OCI-LY1 (cell line): ENCODE data around the gene BTBD3.

ENCODE experiments used
- H2AFZ ChIP-seq: fragments of 200-600 bp; sonication (generic), shearing (Covaris generic); 2 replicates; pipeline ENCODE4 v1.6.0; 2014; ENCODE audit warnings: antibody characterized with exemption, mild to moderate bottlenecking, low read length
- H3F3A ChIP-seq: fragments of 200-600 bp; sonication (generic), shearing (Covaris generic); 2 replicates; pipeline ENCODE4 v1.6.0; 2014; ENCODE audit warnings: mild to moderate bottlenecking, antibody characterized with exemption, low read length, moderate library complexity; ENCODE audit not compliant: insufficient read depth
- H3K27ac ChIP-seq: fragments of 200-600 bp; sonication (generic); 2 replicates; pipeline ENCODE4 v1.5.1; 2014; ENCODE audit warnings: low read length, mixed run types, mild to moderate bottlenecking, low read depth; ENCODE audit not compliant: poor library complexity, severe bottlenecking
- H3K27me3 ChIP-seq: fragments of 200-600 bp; sonication (generic); 2 replicates; pipeline ENCODE4 v1.6.0; 2014; ENCODE audit warnings: antibody characterized with exemption, mild to moderate bottlenecking, low read length, moderate library complexity; ENCODE audit not compliant: insufficient read depth
- H3K36me3 ChIP-seq: fragments of 200-600 bp; sonication (generic); 2 replicates; pipeline ENCODE4 v1.6.1; 2014; ENCODE audit warnings: mild to moderate bottlenecking, antibody characterized with exemption, low read length, moderate library complexity, mixed read lengths; ENCODE audit not compliant: insufficient read depth
- H3K4me1 ChIP-seq: fragments of 200-600 bp; sonication (generic); 2 replicates; pipeline ENCODE4 v1.5.1; 2014; ENCODE audit warnings: mild to moderate bottlenecking, low read length, moderate library complexity; ENCODE audit not compliant: insufficient read depth, severe bottlenecking
- H3K4me2 ChIP-seq: fragments of 200-600 bp; sonication (generic), shearing (Covaris generic); 2 replicates; pipeline ENCODE4 v1.6.1; 2014; ENCODE audit warnings: low read length
- H3K4me3 ChIP-seq: fragments of 200-600 bp; sonication (generic); 2 replicates; pipeline ENCODE4 v1.5.1; 2014; ENCODE audit warnings: low read length, low read depth, mild to moderate bottlenecking, mixed read lengths; ENCODE audit not compliant: poor library complexity, severe bottlenecking
- H3K79me2 ChIP-seq: fragments of 200-600 bp; shearing (Covaris generic); 2 replicates; pipeline ENCODE4 v1.6.1; 2016; ENCODE audit warnings: mixed run types, low read length, mixed read lengths; ENCODE audit not compliant: insufficient read depth
- H3K9ac ChIP-seq: fragments of 200-600 bp; sonication (generic), shearing (Covaris generic); 2 replicates; pipeline ENCODE4 v1.6.1; 2014; ENCODE audit warnings: mild to moderate bottlenecking, low read length, mixed read lengths
- H3K9me2 ChIP-seq: fragments of 200-600 bp; sonication (generic), shearing (Covaris generic); 2 replicates; pipeline ENCODE4 v1.6.1; 2014; ENCODE audit warnings: low read depth, mild to moderate bottlenecking, low read length, mixed read lengths
- H3K9me3 ChIP-seq: fragments of 200-600 bp; shearing (Covaris generic); 2 replicates; pipeline ENCODE4 v1.6.1; 2014; ENCODE audit warnings: low read length, mixed read lengths
- H4K20me1 ChIP-seq: fragments of 200-600 bp; sonication (generic), shearing (Covaris generic); 2 replicates; pipeline ENCODE4 v1.6.0; 2016; ENCODE audit warnings: mild to moderate bottlenecking, low read length; ENCODE audit not compliant: insufficient read depth
- EZH2 ChIP-seq: fragments of 200-600 bp; sonication (generic), shearing (Covaris generic); IDR thresholded peaks from 2 replicates; pipeline ENCODE4 v1.8.0; 2017; ENCODE audit warnings: borderline replicate concordance, mixed run types, mild to moderate bottlenecking, antibody characterized with exemption, low read length, moderate library complexity, mixed read lengths
- TF ChIP-seq, protein P1 (sequence below): fragments of 200-600 bp; sonication (generic), shearing (Covaris generic); IDR thresholded peaks from 2 replicates; pipeline ENCODE4 v1.5.1; 2017; ENCODE audit warnings: mild to moderate bottlenecking, antibody characterized with exemption, low read length, moderate library complexity, mixed read lengths

BTBD3 gene

DNA sequence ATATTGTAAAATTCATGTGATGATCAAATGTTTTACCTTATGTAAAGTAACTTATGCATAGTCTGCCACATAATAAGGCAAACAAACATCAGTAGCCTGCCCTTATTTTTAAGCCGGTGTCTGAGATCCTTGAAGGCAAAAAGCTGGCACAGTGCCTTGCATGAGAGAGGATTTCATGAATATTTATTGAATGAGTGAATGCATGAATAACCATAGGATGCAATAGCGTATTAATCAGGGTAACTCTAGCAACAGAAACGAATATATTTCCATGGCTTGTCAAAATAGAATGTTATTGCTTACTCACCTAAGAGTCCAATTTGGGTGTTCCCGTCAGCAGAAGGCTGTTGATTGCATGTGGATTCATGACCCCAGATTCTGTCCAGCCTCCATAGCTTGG is 34.9 kb downstream of the BTBD3 start:
- Histone ChIP-seq H3K4me2 (no peak overlapping the region), H4K20me1 (no peaks in the 10 kb centered on the region), H3K27me3 (no peaks in the 10 kb centered on the region), H3K4me3 (no peak overlapping the region), H3K4me1 (no peaks in the 10 kb centered on the region), H3K36me3 (no peaks in the 10 kb centered on the region), H3K9ac (no peak overlapping the region), H3K79me2 (no peaks in the 10 kb centered on the region), H3F3A (no peaks in the 10 kb centered on the region), H3K9me2 (no peaks in the 10 kb centered on the region), H3K9me3 (no peaks in the 10 kb centered on the region), H3K27ac (no peak overlapping the region), H2AFZ (no peak overlapping the region)
- no peak for TF ChIP-seq EZH2
- TF ChIP-seq, protein P1, sequence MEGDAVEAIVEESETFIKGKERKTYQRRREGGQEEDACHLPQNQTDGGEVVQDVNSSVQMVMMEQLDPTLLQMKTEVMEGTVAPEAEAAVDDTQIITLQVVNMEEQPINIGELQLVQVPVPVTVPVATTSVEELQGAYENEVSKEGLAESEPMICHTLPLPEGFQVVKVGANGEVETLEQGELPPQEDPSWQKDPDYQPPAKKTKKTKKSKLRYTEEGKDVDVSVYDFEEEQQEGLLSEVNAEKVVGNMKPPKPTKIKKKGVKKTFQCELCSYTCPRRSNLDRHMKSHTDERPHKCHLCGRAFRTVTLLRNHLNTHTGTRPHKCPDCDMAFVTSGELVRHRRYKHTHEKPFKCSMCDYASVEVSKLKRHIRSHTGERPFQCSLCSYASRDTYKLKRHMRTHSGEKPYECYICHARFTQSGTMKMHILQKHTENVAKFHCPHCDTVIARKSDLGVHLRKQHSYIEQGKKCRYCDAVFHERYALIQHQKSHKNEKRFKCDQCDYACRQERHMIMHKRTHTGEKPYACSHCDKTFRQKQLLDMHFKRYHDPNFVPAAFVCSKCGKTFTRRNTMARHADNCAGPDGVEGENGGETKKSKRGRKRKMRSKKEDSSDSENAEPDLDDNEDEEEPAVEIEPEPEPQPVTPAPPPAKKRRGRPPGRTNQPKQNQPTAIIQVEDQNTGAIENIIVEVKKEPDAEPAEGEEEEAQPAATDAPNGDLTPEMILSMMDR = no peak

DNA sequence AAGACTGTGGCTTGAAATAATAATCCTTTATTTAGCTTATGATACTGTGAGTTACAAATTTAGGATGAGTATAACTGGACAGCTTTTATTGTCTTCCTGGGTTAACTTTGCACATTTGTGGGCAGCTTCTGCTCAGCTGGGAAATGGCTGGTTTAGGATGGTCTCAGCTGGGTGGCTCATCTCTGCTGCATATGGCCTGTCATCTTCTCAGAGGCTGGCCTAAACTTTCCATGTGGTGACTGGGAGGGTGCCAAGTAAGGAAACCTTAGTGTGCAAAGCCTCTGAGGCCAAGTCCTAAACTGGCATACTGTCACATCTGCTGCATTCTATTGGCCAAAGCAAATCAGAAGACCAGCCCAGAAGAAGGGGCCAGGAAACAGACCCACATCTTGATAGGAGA is 40.2 kb downstream of the BTBD3 start:
- Histone ChIP-seq H3K9ac (no peak overlapping the region), H3K27ac (no peak overlapping the region), H3K4me2 (no peak overlapping the region), H3K4me1 (no peaks in the 10 kb centered on the region), H3K27me3 (no peaks in the 10 kb centered on the region), H3K9me2 (no peaks in the 10 kb centered on the region), H4K20me1 (no peaks in the 10 kb centered on the region), H3K36me3 (no peaks in the 10 kb centered on the region), H3K79me2 (no peaks in the 10 kb centered on the region), H3F3A (no peaks in the 10 kb centered on the region), H3K4me3 (no peak overlapping the region), H3K9me3 (no peaks in the 10 kb centered on the region), H2AFZ (no peak overlapping the region)
- no peak for TF ChIP-seq EZH2
- TF ChIP-seq, protein P1 = no peak

DNA sequence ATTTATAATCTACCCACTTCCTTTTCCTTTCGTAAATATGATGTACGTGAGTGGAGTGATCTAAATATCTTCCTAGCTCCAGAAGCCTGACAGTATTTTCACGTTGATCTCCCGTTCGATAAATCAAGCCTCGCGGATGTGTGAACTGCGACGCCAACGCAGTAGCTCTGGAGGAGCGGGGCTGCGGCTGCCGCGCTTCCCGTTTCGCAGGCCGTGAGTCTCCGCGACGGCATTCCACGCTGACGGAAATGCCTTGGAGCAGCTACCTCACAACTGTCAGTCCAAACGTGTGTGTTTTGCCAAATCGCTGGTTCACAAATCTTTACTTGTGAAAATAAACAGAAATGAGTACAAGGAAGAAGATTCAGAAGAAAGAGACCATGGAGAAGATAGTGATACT is 41.2 kb downstream of the BTBD3 start:
- TF ChIP-seq EZH2 = no peak
- TF ChIP-seq, protein P1 = no peak
- no peaks in the 10 kb centered on the region for H3K27me3 ChIP-seq
- H3F3A ChIP-seq = no peaks in the 10 kb centered on the region
- no peak overlapping the region for H3K4me3 ChIP-seq
- H3K9me2 ChIP-seq = no peaks in the 10 kb centered on the region
- no peak overlapping the region for H3K9ac ChIP-seq
- no peak overlapping the region for H3K27ac ChIP-seq
- H2AFZ ChIP-seq = no peak overlapping the region
- H4K20me1 ChIP-seq = no peaks in the 10 kb centered on the region
- no peak overlapping the region for H3K4me2 ChIP-seq
- no peaks in the 10 kb centered on the region for H3K4me1 ChIP-seq
- no peaks in the 10 kb centered on the region for H3K9me3 ChIP-seq
- no peaks in the 10 kb centered on the region for H3K36me3 ChIP-seq
- H3K79me2 ChIP-seq = no peaks in the 10 kb centered on the region
